ENCODE results near the gene TMEM175.

TMEM175 gene

DNA sequence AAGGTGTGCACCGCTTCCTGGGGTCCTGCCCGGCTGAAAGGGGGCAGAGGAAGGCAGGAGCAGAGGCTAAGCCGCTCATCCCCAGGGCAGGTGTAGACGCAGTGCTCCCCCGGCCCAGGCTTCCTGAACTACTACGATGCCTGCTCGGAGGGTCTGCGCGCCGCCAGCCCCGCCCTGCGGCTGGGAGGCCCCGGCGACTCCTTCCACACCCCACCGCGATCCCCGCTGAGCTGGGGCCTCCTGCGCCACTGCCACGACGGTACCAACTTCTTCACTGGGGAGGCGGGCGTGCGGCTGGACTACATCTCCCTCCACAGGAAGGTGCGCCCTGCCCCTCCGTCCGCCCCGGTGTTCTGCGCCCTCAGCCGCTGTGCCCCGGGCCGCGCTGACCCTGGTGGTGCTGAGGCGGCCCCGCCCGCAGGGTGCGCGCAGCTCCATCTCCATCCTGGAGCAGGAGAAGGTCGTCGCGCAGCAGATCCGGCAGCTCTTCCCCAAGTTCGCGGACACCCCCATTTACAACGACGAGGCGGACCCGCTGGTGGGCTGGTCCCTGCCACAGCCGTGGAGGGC is 69.4 kb downstream of the TMEM175 start:
- H3K27me3 ChIP-seq (ENCODE audit: control insufficient read depth, insufficient read depth, low read length), result peaks cover 98% of the 10 kb centered on the region

DNA sequence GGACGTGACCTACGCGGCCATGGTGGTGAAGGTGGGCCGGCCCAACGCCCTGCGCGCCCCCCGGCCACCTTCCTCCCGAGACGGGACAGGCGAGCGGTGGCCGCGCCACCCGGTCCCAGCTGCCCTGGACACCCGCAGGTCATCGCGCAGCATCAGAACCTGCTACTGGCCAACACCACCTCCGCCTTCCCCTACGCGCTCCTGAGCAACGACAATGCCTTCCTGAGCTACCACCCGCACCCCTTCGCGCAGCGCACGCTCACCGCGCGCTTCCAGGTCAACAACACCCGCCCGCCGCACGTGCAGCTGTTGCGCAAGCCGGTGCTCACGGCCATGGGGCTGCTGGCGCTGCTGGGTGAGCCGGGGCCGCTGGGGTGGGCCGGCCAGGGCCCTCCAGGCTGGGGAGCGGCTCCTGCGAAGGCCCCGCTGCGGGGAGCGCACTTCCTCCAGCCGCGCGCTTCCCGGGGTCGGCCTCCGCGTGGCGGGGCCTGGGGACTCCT is 69.9 kb downstream of the TMEM175 start:
- Histone ChIP-seq H3K27ac (ENCODE audit: low read length) (no peak overlapping the region), H3K9ac (ENCODE audit: low read length) (no peak overlapping the region), H3K4me1 (ENCODE audit: control insufficient read depth, low read depth, low read length) (no peaks in the 10 kb centered on the region), H3K9me3 (ENCODE audit: control insufficient read depth, low read depth, low read length) (no peaks in the 10 kb centered on the region), H3K27me3 (ENCODE audit: control insufficient read depth, insufficient read depth, low read length) (peaks cover 98% of the 10 kb centered on the region), H3K36me3 (ENCODE audit: control insufficient read depth, low read depth, low read length) (no peaks in the 10 kb centered on the region), H3K4me3 (ENCODE audit: low read length) (peak overlapping the region; percentile 21)

More for the DNA sequence above, 69.4 kb downstream of the TMEM175 start:
- H3K36me3 ChIP-seq (ENCODE audit: control insufficient read depth, low read depth, low read length), result no peaks in the 10 kb centered on the region
- no peak overlapping the region for H3K27ac ChIP-seq (ENCODE audit: low read length)
- no peak overlapping the region for H3K9ac ChIP-seq (ENCODE audit: low read length)
- no peaks in the 10 kb centered on the region for H3K9me3 ChIP-seq (ENCODE audit: control insufficient read depth, low read depth, low read length)
- H3K4me3 ChIP-seq (ENCODE audit: low read length), result no peak overlapping the region
- no peaks in the 10 kb centered on the region for H3K4me1 ChIP-seq (ENCODE audit: control insufficient read depth, low read depth, low read length)

DNA sequence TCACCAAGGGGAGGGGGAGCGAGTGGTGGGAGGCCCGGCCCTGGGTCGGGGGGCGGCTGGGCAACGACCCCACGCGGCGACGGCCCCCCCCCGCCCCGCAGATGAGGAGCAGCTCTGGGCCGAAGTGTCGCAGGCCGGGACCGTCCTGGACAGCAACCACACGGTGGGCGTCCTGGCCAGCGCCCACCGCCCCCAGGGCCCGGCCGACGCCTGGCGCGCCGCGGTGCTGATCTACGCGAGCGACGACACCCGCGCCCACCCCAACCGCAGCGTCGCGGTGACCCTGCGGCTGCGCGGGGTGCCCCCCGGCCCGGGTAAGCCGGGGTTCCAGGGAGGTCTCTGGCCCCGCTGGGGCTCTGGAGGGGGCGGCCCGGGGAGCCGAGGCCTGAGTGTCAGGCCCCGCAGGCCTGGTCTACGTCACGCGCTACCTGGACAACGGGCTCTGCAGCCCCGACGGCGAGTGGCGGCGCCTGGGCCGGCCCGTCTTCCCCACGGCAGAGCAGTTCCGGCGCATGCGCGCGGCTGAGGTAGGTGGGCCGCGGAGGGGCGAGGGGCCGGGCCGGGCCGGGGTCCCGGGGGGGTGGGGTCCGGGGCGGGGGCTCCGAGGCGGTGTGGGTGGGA is 70.5 kb downstream of the TMEM175 start:
- H3K27ac ChIP-seq (ENCODE audit: low read length), result no peak overlapping the region
- H3K9ac ChIP-seq (ENCODE audit: low read length), result no peak overlapping the region
- no peaks in the 10 kb centered on the region for H3K36me3 ChIP-seq (ENCODE audit: control insufficient read depth, low read depth, low read length)
- H3K4me1 ChIP-seq (ENCODE audit: control insufficient read depth, low read depth, low read length), result no peaks in the 10 kb centered on the region
- no peaks in the 10 kb centered on the region for H3K9me3 ChIP-seq (ENCODE audit: control insufficient read depth, low read depth, low read length)
- H3K27me3 ChIP-seq (ENCODE audit: control insufficient read depth, insufficient read depth, low read length), result peaks cover 98% of the 10 kb centered on the region
- H3K4me3 ChIP-seq (ENCODE audit: low read length), result peak overlapping the region; percentile 21

DNA sequence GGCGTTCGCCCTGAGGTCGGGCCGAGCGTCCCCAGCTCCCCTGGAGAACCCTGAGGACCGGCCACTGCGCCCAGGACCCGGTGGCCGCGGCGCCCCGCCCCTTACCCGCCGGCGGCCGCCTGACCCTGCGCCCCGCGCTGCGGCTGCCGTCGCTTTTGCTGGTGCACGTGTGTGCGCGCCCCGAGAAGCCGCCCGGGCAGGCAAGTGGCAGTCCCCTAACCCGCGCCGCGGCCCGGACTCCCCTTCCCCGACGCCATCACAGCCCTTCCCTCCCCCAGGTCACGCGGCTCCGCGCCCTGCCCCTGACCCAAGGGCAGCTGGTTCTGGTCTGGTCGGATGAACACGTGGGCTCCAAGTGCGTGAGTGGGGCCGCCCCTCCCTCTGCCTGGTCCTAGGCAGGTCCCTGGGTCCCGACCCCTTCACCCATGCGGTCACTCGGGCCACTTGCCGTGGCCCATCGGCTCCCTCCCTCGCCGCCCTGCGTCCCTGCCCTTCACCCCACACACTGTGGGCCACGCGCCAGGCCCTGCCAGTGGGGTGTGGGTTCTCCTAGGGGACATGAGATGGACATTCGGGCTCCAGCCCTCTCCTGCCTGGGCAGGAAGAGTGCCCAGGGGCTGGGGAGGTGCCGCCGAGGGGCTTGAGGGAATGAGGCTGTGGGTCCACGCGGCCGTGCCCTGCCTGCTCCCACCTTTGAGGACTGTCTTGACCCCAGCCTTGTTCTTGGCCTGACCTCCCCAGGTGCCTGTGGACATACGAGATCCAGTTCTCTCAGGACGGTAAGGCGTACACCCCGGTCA is 71.2 kb downstream of the TMEM175 start:
- Histone ChIP-seq H3K27ac (ENCODE audit: low read length) (no peak overlapping the region), H3K9ac (ENCODE audit: low read length) (no peak overlapping the region), H3K36me3 (ENCODE audit: control insufficient read depth, low read depth, low read length) (no peaks in the 10 kb centered on the region), H3K4me3 (ENCODE audit: low read length) (peak overlapping the region; percentile 30), H3K9me3 (ENCODE audit: control insufficient read depth, low read depth, low read length) (no peaks in the 10 kb centered on the region), H3K4me1 (ENCODE audit: control insufficient read depth, low read depth, low read length) (no peaks in the 10 kb centered on the region), H3K27me3 (ENCODE audit: control insufficient read depth, insufficient read depth, low read length) (peaks cover 98% of the 10 kb centered on the region)

DNA sequence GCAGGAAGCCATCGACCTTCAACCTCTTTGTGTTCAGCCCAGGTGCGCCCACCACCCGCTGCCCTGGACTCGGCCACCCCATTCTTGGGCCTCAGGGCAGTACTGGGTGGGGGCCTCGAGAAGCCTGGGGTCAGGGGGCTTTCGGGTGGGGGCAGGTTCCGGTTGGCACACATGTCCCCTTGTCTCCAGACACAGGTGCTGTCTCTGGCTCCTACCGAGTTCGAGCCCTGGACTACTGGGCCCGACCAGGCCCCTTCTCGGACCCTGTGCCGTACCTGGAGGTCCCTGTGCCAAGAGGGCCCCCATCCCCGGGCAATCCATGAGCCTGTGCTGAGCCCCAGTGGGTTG is 71.8 kb downstream of the TMEM175 start:
- H3K4me3 ChIP-seq (ENCODE audit: low read length), result no peak overlapping the region
- H3K27me3 ChIP-seq (ENCODE audit: control insufficient read depth, insufficient read depth, low read length), result peaks cover 98% of the 10 kb centered on the region
- no peak overlapping the region for H3K9ac ChIP-seq (ENCODE audit: low read length)
- no peaks in the 10 kb centered on the region for H3K9me3 ChIP-seq (ENCODE audit: control insufficient read depth, low read depth, low read length)
- H3K4me1 ChIP-seq (ENCODE audit: control insufficient read depth, low read depth, low read length), result peaks cover 2% of the 10 kb centered on the region
- no peaks in the 10 kb centered on the region for H3K36me3 ChIP-seq (ENCODE audit: control insufficient read depth, low read depth, low read length)
- H3K27ac ChIP-seq (ENCODE audit: low read length), result no peak overlapping the region

DNA sequence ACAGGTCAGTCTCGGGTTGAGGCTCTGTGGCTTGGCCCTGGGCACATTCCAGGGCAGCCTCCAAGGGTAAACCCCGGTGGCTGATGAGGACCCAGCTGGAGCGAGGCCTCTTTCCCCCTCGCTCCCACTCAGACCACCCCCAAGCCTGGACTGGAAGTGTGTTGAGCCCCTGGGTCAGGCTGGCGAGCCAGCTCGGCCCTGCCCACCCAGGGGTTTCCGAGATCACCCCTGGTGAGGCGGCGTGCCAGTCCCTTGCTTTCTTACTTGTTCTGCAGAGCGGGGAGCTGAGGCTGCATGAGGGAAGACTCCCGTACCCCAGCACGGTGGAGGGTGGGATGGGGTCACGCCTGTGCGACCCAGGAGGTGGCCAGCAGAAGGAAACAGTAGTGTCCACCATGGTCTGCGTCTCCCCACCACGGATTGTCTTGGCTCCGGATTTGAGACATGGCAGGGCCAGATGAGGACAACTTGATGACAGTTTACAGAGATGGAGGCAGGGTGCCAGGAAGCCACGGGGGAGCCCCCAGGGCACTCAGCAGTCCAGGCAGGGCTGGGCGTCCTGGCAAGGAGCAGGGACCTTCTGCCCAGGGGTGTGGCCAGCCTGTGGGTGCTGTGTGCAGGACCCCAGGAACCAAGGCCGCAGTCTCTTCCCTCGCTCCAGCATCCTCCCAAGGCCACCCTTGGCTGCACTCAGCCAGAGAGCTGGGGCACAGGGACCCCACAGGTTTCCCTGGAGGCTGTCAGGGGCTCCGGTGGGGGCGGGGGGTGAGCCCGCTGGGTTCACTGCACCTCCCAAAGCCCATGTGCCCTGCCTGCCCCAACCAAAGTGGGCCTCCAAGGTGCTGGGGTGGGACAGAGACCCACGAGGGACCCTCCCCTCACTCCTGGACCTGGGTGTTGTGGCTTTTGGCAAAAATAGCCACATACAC is 72.6 kb downstream of the TMEM175 start:
- Histone ChIP-seq H3K9me3 (ENCODE audit: control insufficient read depth, low read depth, low read length) (no peaks in the 10 kb centered on the region), H3K36me3 (ENCODE audit: control insufficient read depth, low read depth, low read length) (no peaks in the 10 kb centered on the region), H3K27ac (ENCODE audit: low read length) (no peak overlapping the region), H3K9ac (ENCODE audit: low read length) (no peak overlapping the region), H3K27me3 (ENCODE audit: control insufficient read depth, insufficient read depth, low read length) (peaks cover 95% of the 10 kb centered on the region), H3K4me1 (ENCODE audit: control insufficient read depth, low read depth, low read length) (peaks cover 4% of the 10 kb centered on the region), H3K4me3 (ENCODE audit: low read length) (no peak overlapping the region)

DNA sequence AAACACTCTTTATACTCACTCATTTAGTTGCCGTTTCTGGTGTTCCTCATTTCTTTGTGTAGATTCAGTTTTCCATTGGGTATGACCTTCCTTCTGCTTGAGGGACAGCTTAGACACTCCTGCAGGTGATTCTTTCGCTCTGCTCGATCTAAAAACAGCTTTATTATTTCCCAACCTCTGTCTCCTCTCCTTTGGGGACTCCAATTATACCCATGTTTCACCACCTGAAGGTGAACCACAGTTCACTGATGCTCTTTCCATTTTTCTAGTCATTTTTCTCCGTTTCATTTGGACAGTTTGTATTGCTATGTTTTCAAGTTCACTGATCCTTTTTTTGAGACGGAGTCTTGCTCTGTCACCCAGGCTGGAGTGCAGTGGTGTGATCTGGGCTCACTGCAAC is 74.6 kb downstream of the TMEM175 start:
- no peak overlapping the region for H3K4me3 ChIP-seq (ENCODE audit: low read length)

More for the DNA sequence above, 74.6 kb downstream of the TMEM175 start:
- no peak overlapping the region for H3K27ac ChIP-seq (ENCODE audit: low read length)
- H3K9me3 ChIP-seq (ENCODE audit: control insufficient read depth, low read depth, low read length), result no peaks in the 10 kb centered on the region
- H3K9ac ChIP-seq (ENCODE audit: low read length), result no peak overlapping the region
- peaks cover 4% of the 10 kb centered on the region for H3K4me1 ChIP-seq (ENCODE audit: control insufficient read depth, low read depth, low read length)
- no peaks in the 10 kb centered on the region for H3K36me3 ChIP-seq (ENCODE audit: control insufficient read depth, low read depth, low read length)
- H3K27me3 ChIP-seq (ENCODE audit: control insufficient read depth, insufficient read depth, low read length), result peaks cover 88% of the 10 kb centered on the region

All from iPS-18a (cell line).